GM08714 (cell line): ENCODE measurements around the gene MAN1A2.

ENCODE experiments used
- H3K4me3 ChIP-seq: fragments of 200-500 bp; sonication (Bioruptor generic); 2 replicates; pipeline ENCODE4 v1.5.1; 2014; ENCODE audit warnings: mild to moderate bottlenecking, low read length, inconsistent platforms
- ZNF274 ChIP-seq: IDR thresholded peaks from 2 replicates; pipeline ENCODE4 v1.6.1; 2012; ENCODE audit warnings: mild to moderate bottlenecking, low read depth, low read length

Gene MAN1A2

DNA sequence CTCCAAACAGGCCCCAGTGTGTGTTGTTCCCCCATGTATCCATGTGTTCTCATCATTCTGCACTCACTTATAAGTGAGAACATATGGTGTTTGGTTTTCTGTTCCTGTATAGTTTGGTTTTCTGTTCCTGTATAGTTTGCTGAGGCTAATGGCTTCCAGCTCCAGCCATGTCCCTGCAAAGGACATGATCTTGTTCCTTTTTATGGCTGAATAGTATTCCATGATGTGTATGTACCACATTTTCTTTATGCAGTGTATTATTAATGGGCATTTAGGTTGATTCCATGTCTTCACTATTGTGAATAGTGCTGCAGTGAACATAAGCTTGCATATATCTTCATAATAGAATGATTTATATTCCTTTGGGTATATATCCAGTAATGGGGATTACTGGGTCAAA, 111.8 kb downstream of the MAN1A2 start:
- H3K4me3 ChIP-seq, result no peak overlapping the region
- TF ChIP-seq ZNF274, result no peak

DNA sequence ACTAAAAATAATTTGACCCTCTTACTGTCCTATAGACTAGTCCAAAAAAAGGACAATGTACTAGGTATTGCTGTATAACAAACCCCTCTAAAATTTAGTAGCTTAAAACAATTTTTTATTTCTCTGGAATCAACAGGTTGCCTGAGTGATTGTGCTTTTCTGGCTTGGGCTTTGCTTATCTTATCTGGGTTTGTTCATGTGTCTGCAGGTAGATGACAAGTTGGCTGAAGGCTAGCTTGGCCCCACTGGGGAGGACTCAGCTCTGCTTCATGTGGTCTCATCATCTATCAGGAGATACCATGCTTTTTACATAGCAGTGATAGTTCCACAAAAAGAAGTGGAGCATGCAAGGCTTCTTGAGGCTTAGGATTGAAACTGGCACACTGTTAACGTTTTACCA, 114.2 kb downstream of the MAN1A2 start:
- no peak overlapping the region for H3K4me3 ChIP-seq
- no peak for TF ChIP-seq ZNF274

DNA sequence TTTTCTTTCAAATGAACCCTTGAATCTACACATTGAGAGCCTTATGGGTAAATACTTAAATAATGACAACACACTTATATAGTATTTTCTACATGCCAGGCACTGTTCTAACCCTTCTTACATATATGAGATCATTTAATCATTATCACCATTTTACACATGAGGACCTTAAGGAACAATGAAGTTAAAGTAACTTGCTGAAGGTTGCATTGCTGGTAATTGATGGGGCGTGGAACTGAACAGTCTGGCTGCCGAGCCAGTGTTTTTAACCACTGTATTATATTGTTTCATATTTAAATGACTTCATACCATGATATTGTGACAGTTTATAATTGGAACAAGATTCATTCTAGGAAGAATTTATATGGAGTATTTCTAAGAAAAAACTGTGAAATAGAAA, 126.7 kb downstream of the MAN1A2 start:
- no peak overlapping the region for H3K4me3 ChIP-seq
- no peak for TF ChIP-seq ZNF274

DNA sequence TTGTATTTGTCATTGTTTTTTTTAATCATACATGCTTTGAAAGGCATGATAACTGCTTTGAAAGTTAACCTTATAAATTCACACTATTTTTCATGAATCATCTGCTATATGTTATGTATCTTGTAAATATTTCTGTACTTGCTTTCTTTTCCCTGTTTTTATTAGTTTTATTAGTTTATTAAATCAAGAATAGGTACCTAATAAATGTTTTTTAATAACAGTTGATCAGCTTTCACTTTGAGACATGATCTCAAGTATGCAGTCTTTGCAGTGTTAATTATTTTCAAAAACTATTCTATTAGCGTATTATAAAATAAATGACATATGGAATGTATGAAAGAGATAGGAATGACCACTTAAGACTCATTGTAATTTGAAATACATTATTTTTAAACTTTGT, 127.8 kb downstream of the MAN1A2 start:
- no peak for TF ChIP-seq ZNF274
- H3K4me3 ChIP-seq, result no peak overlapping the region

DNA sequence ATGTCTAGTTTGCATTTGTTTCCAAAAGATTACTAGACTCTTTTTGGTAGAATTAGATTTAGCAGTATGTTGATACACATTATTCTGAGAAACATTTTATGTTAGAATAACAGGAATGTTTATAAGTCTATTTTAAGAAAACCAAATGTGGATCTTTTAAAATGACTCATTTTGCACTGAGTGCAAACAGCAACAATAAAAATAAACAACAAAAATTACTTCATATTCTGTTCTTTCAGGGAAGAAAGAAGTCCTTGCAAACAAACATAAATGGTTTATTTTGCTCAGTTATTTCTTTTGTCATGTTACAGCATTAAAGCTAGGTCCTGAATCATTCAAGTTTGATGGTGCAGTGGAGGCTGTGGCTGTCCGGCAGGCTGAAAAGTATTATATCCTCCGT, 131.8 kb downstream of the MAN1A2 start:
- H3K4me3 ChIP-seq, result no peak overlapping the region
- no peak for TF ChIP-seq ZNF274

DNA sequence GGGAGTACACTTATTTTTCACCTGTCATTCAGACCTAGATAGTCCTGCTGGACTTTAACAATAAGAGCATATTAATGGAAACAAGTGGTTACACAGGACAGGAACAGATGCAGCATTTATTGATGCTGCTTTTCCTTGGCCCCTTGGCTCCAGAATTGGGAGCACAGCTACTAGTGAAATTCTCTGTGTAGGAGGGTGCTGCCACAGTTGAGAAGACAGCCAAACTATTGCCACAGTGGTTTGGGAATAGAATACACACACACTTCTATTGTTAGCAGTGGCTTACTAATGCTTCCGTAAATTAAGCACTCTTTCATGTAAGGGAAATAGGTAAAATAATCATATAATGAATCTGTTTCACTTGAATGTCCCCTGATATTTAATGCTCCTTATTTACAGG, 133.3 kb downstream of the MAN1A2 start:
- H3K4me3 ChIP-seq, result no peak overlapping the region
- TF ChIP-seq ZNF274, result no peak

DNA sequence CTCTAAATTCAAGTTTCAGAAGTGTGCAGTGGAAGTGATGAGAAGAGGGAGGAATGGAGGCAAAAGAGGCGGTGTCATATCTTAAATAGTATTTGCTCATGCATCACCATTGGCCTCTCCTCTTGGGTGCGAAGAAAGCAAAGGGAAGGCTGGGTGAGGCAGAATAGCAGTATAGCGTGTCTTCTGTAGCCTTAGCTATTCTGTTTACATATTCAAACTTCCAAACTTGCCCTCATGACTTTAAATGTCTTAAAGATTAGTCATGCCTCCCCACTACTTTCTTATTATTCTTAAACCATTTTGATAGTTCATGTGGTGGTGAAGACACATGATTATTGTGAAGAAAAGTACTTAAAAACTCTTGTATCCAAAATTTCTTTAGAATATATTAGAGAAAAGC, 134.0 kb downstream of the MAN1A2 start:
- no peak overlapping the region for H3K4me3 ChIP-seq
- no peak for TF ChIP-seq ZNF274

DNA sequence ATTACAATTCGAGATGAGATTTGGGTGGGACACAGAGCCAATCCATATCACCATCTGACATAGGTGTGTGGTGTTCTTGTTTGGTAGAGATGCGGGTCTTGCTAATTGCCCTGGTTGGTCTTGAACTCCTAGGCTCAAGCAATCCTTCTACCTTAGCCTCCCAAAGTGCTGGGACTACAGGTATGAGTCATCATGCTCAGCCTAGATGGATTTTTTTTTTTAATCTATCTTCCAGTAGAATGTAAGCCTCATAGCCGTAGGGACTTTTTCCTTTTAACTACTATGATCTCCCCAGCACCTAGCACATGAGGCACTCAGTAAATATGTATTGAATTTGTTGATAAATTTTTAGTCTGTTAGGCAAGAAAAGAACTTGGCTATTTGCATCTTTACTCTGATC, 144.0 kb downstream of the MAN1A2 start:
- no peak for TF ChIP-seq ZNF274
- H3K4me3 ChIP-seq, result no peak overlapping the region

DNA sequence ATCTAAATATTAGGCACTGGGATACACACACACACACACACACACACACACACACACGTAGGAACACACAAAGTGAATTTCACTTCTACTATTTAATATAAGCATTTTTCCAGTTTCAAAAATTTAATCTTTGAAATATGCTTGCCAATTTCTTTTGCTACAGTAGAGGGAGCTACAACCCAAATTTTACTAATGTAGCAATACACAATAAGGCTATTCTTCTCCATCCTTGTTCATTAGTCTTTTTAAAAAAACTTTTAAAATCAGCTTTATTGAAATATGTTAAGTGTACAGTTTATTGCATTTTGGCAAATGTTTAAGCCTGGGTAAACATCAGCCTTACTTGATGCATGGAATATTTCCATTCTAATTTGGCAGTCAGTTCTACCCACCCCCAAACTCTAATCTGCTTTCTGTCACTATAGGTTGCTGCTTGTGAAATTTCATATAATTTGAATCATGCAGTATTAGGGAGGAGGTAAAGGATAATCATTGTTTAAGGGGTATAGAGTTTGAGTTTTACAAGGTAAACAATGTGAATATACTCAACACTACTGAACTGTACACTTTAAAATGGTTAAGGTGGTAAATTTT, 145.6 kb downstream of the MAN1A2 start:
- TF ChIP-seq ZNF274, result no peak
- H3K4me3 ChIP-seq, result no peak overlapping the region

DNA sequence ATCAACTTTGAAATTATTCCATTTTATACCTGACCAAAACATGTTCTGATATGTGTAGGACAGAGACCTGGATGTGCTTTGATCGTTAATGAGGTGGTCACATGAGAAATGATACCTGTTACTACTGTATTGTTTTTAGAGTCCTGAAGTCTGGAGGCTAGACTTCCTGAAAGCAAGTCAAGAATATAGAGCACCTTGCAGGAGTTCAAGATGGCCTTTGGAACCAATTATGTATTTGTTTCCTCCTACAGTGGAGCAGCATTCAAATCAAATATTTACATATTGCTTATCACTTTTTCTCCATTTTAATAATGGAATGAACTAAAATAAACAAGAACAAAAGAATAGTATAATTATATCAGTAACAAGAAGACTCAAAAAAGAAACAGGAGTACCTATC, 155.9 kb downstream of the MAN1A2 start:
- H3K4me3 ChIP-seq, result no peak overlapping the region
- no peak for TF ChIP-seq ZNF274

DNA sequence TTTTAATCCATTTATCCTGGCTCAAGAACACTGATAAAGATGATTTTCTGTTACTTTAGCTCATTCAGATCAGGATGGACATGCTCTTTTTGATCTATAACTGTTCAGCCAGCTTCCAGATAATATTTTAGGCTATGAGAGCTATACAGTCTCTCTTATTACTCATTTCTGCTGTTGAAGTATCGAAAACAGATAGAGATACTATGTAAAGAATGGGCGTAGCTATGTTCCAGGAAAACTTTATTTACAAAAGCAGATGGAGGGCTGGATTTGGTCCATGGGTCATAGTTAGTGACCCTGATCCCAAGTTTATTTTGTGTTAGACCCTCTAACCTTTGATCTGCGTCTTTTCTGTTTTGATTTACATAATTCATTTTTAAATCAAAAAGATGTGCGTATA, 159.8 kb downstream of the MAN1A2 start:
- H3K4me3 ChIP-seq, result no peak overlapping the region
- TF ChIP-seq ZNF274, result no peak

DNA sequence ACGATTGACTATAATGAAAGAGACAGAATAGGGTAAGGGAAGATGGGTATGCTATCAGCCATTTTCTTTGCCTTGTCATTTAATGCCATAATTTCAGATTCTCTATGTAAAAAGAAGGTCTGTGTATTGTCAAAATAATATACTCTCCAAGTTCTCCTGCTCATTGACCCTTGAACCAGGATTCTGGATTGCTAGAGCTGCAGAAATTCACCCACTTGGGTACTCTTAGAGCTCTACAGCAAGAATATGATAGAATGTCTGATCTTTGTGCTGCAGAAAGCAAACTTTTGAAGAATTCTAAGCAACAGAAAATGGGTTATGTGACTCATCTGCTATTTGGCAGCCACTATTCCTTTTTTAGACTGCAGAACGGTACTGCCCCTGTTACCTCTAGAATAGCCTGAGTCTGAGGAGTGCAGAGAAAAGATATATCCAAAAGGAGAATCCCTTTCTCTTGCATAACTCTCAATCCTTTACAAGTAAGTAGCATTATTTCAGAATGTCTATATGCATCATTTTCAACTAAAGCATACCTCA, 160.4 kb downstream of the MAN1A2 start:
- no peak overlapping the region for H3K4me3 ChIP-seq
- TF ChIP-seq ZNF274, result no peak

DNA sequence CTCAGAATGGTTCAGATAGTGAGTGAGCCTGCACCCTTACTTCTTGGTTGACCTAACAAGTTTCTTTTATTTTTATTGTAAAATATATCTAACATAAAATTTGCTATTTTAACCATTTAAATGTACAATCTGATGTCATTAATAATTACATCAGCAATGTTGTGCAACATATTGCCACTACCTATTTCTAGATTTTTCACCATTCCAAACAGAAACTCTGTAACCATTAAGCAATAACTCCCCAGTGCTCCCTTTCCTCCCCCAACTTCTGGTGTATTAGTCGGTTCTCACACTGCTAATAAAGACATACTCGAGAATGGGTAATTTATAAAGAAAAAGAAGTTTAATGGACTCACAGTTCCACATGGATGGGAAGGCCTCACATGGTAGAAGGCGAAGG, 162.4 kb downstream of the MAN1A2 start:
- H3K4me3 ChIP-seq, result no peak overlapping the region
- TF ChIP-seq ZNF274, result no peak

DNA sequence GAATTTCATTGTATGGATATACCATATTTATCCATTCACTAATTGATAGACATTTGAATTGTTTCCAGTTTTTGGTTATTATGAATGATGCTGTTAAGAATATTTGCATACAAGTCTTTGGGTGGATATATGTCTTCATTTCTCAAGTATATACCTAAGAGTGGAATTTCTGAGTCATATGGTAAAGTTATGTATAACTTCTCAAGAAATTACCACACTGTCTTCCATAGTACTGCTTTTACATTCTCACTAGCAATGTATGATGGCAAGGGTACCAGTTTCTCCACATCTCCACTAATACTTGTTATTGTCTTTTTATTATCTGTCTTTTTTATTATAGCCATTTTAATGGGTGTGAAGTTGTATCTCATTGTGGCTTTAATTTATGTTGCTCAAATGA, 164.0 kb downstream of the MAN1A2 start:
- TF ChIP-seq ZNF274, result no peak
- no peak overlapping the region for H3K4me3 ChIP-seq

DNA sequence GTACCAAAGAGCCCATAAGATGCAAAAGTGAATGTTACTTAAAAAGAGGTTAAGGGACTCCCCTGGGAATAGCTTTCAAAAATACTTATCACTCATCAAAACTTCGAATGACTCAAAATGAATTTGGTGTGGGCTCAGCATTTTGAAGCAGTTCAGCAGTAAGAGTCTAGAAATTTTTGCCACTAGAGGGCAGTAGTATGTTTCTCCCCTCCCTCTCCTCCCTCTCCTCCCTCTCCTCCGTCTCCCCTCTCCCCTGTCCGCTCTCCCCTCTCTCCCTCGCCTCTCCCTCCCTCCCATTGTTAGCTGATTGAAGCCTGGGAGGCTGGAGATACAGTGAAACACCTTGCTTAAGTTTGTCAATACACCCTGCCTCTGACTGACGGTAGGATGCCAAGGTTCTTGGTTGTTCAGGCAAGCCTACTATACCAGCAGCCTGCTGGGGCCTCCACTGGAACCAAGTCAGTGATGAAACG, 167.8 kb downstream of the MAN1A2 start:
- no peak overlapping the region for H3K4me3 ChIP-seq
- no peak for TF ChIP-seq ZNF274

DNA sequence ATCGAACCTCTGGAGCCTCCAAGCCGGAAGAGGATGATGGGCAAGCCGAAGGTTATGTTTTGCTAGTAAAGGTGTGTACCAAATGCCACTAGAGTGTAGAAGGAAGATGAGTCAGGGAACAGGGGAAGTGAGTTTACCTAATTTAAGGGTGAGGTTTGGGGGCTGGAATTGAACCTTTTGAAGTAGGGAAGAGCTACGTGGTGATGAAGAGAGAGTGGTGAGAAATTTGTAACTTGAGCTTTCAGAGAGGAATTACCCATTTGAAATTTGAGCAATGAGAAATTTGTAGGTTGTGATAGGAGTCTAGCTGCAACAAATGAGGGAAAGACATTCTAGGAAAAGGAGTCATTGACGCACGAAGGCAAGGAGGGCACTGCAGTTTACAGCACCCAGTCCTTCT, 168.6 kb downstream of the MAN1A2 start:
- H3K4me3 ChIP-seq, result no peak overlapping the region
- TF ChIP-seq ZNF274, result no peak
